HG02870 (cell line): Measurements from ENCODE around the gene RTN4.
"Not testable (repeated sequence)": the region's sequence is repeated elsewhere in the genome, so short reads cannot be mapped to it uniquely, and the experiment has no call there.

Experiments
- ATAC-seq: cut with Tn5 transposase; IDR thresholded peaks from one replicate; pipeline ENCODE4 v1.9.1; 2021; ENCODE audit warnings: mild to moderate bottlenecking, moderate library complexity; ENCODE audit not compliant: unreplicated experiment

Gene RTN4

GRCh38 chr2:55011831-55012671 lies 38.2 kb downstream of the RTN4 start:
- ATAC-seq, result no peak

GRCh38 chr2:55010915-55011314 lies 39.3 kb downstream of the RTN4 start:
- no peak for ATAC-seq

- ATAC-seq, result peak; percentile 82
Observed at GRCh38 chr2:55010149-55010591, 40.1 kb downstream of the RTN4 start.

GRCh38 chr2:55009277-55010060 lies 40.8 kb downstream of the RTN4 start:
- ATAC-seq, result no peak

- no peak for ATAC-seq
Observed at GRCh38 chr2:55006306-55006705, 43.9 kb downstream of the RTN4 start.

GRCh38 chr2:55003706-55004639 lies 46.3 kb downstream of the RTN4 start:
- ATAC-seq, result no peak

GRCh38 chr2:55001716-55002115 lies 48.5 kb downstream of the RTN4 start:
- no peak for ATAC-seq

- no peak for ATAC-seq
Observed at GRCh38 chr2:55000341-55000740, 49.9 kb downstream of the RTN4 start.

GRCh38 chr2:54999182-54999581 lies 51.1 kb downstream of the RTN4 start:
- ATAC-seq, result no peak

- no peak for ATAC-seq
Observed at GRCh38 chr2:54997826-54998225, 52.4 kb downstream of the RTN4 start.

- ATAC-seq, result peak; percentile 80
Observed at GRCh38 chr2:54995553-54995952, 54.7 kb downstream of the RTN4 start.

- ATAC-seq, result not testable (repeated sequence)
Observed at GRCh38 chr2:54990694-54991093, 59.6 kb downstream of the RTN4 start.

- ATAC-seq, result no peak
Observed at GRCh38 chr2:54988612-54989011, 61.6 kb downstream of the RTN4 start.

- ATAC-seq, result no peak
Observed at GRCh38 chr2:54986264-54986663, 64.0 kb downstream of the RTN4 start.

- ATAC-seq, result no peak
Observed at GRCh38 chr2:54984476-54984875, 65.8 kb downstream of the RTN4 start.

- no peak for ATAC-seq
Observed at GRCh38 chr2:54983345-54984220, 66.7 kb downstream of the RTN4 start.

GRCh38 chr2:54981385-54981784 lies 68.9 kb downstream of the RTN4 start:
- no peak for ATAC-seq

GRCh38 chr2:54979321-54980044 lies 70.8 kb downstream of the RTN4 start:
- no peak for ATAC-seq

GRCh38 chr2:54977149-54977548 lies 73.1 kb downstream of the RTN4 start:
- ATAC-seq, result peak; percentile 95
